MM.1S (cell line): ENCODE data around the gene TBC1D2.
"Not testable (repeated sequence)": the region's sequence is repeated elsewhere in the genome, so short reads cannot be mapped to it uniquely, and the experiment has no call there.

ENCODE experiments used
- DNase-seq: peaks from one replicate; pipeline ENCODE4 v3.0.0-alpha.2; 2015
- H2AFZ ChIP-seq: fragments of 300-600 bp; sonication (generic); 2 replicates; pipeline ENCODE4 v1.6.0; 2016; ENCODE audit warnings: antibody characterized with exemption, low read length
- H3F3A ChIP-seq: fragments of 300-600 bp; sonication (generic); 2 replicates; pipeline ENCODE4 v1.6.1; 2016; ENCODE audit warnings: mild to moderate bottlenecking, antibody characterized with exemption, low read length, moderate library complexity, mixed read lengths; ENCODE audit not compliant: insufficient read depth
- H3K27ac ChIP-seq: fragments of 300-600 bp; sonication (generic); 2 replicates; pipeline ENCODE4 v1.5.1; 2016; ENCODE audit warnings: mild to moderate bottlenecking, low read length
- H3K27me3 ChIP-seq: fragments of 300-600 bp; sonication (generic); replicated peaks from 2 replicates; pipeline ENCODE4 v1.6.0; 2016; ENCODE audit warnings: low read length; ENCODE audit not compliant: insufficient read depth
- H3K36me3 ChIP-seq: fragments of 300-600 bp; sonication (generic); replicated peaks from 2 replicates; pipeline ENCODE4 v1.6.1; 2016; ENCODE audit warnings: mild to moderate bottlenecking, low read length, mixed read lengths; ENCODE audit not compliant: insufficient read depth
- H3K4me1 ChIP-seq: fragments of 300-600 bp; sonication (generic); 2 replicates; pipeline ENCODE4 v1.6.1; 2016; ENCODE audit warnings: low read length, mixed read lengths
- H3K4me2 ChIP-seq: fragments of 300-600 bp; sonication (generic); 2 replicates; pipeline ENCODE4 v1.6.0; 2016; ENCODE audit warnings: low read depth, low read length
- H3K4me3 ChIP-seq: fragments of 300-600 bp; sonication (generic); 2 replicates; pipeline ENCODE4 v1.5.1; 2016; ENCODE audit warnings: low read length, mixed read lengths
- H3K79me2 ChIP-seq: fragments of 300-600 bp; sonication (generic); 2 replicates; pipeline ENCODE4 v1.6.1; 2016; ENCODE audit warnings: mixed run types, low read length, mixed read lengths
- H3K9ac ChIP-seq: fragments of 300-600 bp; sonication (generic); 2 replicates; pipeline ENCODE4 v1.6.1; 2016; ENCODE audit warnings: low read length, mixed read lengths
- H3K9me2 ChIP-seq: fragments of 300-600 bp; sonication (generic); replicated peaks from 2 replicates; pipeline ENCODE4 v1.6.1; 2016; ENCODE audit warnings: mild to moderate bottlenecking, low read length, mixed read lengths; ENCODE audit not compliant: insufficient read depth
- H3K9me3 ChIP-seq: fragments of 300-600 bp; sonication (generic); replicated peaks from 2 replicates; pipeline ENCODE4 v1.6.1; 2016; ENCODE audit warnings: mild to moderate bottlenecking, low read length, mixed read lengths; ENCODE audit not compliant: insufficient read depth
- H4K20me1 ChIP-seq: fragments of 300-600 bp; sonication (generic); 2 replicates; pipeline ENCODE4 v1.6.1; 2016; ENCODE audit warnings: mild to moderate bottlenecking, low read length, moderate library complexity, mixed read lengths; ENCODE audit not compliant: insufficient read depth
- CTCF ChIP-seq: fragments of 300-600 bp; sonication (generic); IDR thresholded peaks from 2 replicates; pipeline ENCODE4 v1.5.1; 2016; ENCODE audit warnings: antibody characterized with exemption, low read length, mixed read lengths
- EZH2 ChIP-seq: fragments of 300-600 bp; sonication (generic); optimal IDR thresholded peaks from 2 replicates; pipeline ENCODE3; 2017; ENCODE audit warnings: low read depth, mild to moderate bottlenecking, antibody characterized with exemption, low read length, mixed read lengths
- EZH2phosphoT487 ChIP-seq: fragments of 300-600 bp; sonication (generic); IDR thresholded peaks from 2 replicates; pipeline ENCODE4 v1.6.1; 2018; ENCODE audit warnings: antibody characterized with exemption, low read length

Gene TBC1D2

GRCh38 chr9:98271479-98271878, 16.0 kb upstream of the TBC1D2 start:
- no peak overlapping the region for H3K9ac ChIP-seq

GRCh38 chr9:98270284-98270683, 14.8 kb upstream of the TBC1D2 start:
- H3K9me2 ChIP-seq, DNase-seq, H3K27me3 ChIP-seq, H3K27ac ChIP-seq, H3K79me2 ChIP-seq, H3F3A ChIP-seq, H3K36me3 ChIP-seq, H2AFZ ChIP-seq, H3K4me3 ChIP-seq, H3K9ac ChIP-seq, H4K20me1 ChIP-seq, H3K4me2 ChIP-seq, H3K9me3 ChIP-seq, H3K4me1 ChIP-seq: not testable (repeated sequence)

More at GRCh38 chr9:98271479-98271878, 16.0 kb upstream of the TBC1D2 start:
- Histone ChIP-seq H3K4me1 (no peaks in the 10 kb centered on the region), H3K79me2 (no peaks in the 10 kb centered on the region), H3K27me3 (no peaks in the 10 kb centered on the region), H3K9me3 (no peaks in the 10 kb centered on the region), H3K36me3 (no peaks in the 10 kb centered on the region), H3K27ac (no peak overlapping the region), H3K4me3 (no peak overlapping the region), H3K9me2 (no peaks in the 10 kb centered on the region), H3K4me2 (no peak overlapping the region), H3F3A (no peaks in the 10 kb centered on the region), H2AFZ (no peak overlapping the region), H4K20me1 (no peaks in the 10 kb centered on the region)
- no peak for DNase-seq
- TF ChIP-seq CTCF (no peak), EZH2 (no peak), EZH2phosphoT487 (no peak)

- H3K4me3 ChIP-seq, H4K20me1 ChIP-seq, H3K27me3 ChIP-seq, H3K36me3 ChIP-seq, H3K79me2 ChIP-seq, H3K9me2 ChIP-seq, H2AFZ ChIP-seq, H3K9ac ChIP-seq, DNase-seq, H3K4me1 ChIP-seq, H3K27ac ChIP-seq, H3F3A ChIP-seq, H3K9me3 ChIP-seq, H3K4me2 ChIP-seq: not testable (repeated sequence)
These were observed 14.2 kb upstream of the TBC1D2 start for GRCh38 chr9:98269652-98270051.

- H3K4me3 ChIP-seq, H4K20me1 ChIP-seq, H3K27ac ChIP-seq, H3K36me3 ChIP-seq, H3K4me1 ChIP-seq, H3K9me3 ChIP-seq, H3K79me2 ChIP-seq, H2AFZ ChIP-seq, H3K4me2 ChIP-seq, H3K9me2 ChIP-seq, H3F3A ChIP-seq, H3K27me3 ChIP-seq, DNase-seq, H3K9ac ChIP-seq: not testable (repeated sequence)
These were observed 12.1 kb upstream of the TBC1D2 start for GRCh38 chr9:98267556-98267955.

- H3K4me1 ChIP-seq, result no peaks in the 10 kb centered on the region
- H3K4me2 ChIP-seq, result no peak overlapping the region
- H3K27ac ChIP-seq, result no peak overlapping the region
- no peaks in the 10 kb centered on the region for H3K9me2 ChIP-seq
- 0 out of 2 replicates have a peak, but pooled peaks cover 2% of the 10 kb centered on the region for H3F3A ChIP-seq
- no peak for DNase-seq
- H3K79me2 ChIP-seq, result no peaks in the 10 kb centered on the region
- no peak overlapping the region for H3K4me3 ChIP-seq
- no peak for TF ChIP-seq EZH2phosphoT487
- TF ChIP-seq CTCF, result no peak
- no peak for TF ChIP-seq EZH2
- no peaks in the 10 kb centered on the region for H3K36me3 ChIP-seq
- no peaks in the 10 kb centered on the region for H3K27me3 ChIP-seq
- H3K9me3 ChIP-seq, result no peaks in the 10 kb centered on the region
- H3K9ac ChIP-seq, result no peak overlapping the region
- no peaks in the 10 kb centered on the region for H4K20me1 ChIP-seq
- H2AFZ ChIP-seq, result no peak overlapping the region
These were observed 9.1 kb upstream of the TBC1D2 start for GRCh38 chr9:98264516-98264915.
